HG03575 (cell line): ENCODE data around the gene MERTK.

Experiments used
- ATAC-seq: cut with Tn5 transposase; IDR thresholded peaks from one replicate; pipeline ENCODE4 v1.9.1; 2021; ENCODE audit not compliant: unreplicated experiment, insufficient number of reproducible peaks, low FRiP score; ENCODE audit errors: extremely low read depth

Gene MERTK

DNA sequence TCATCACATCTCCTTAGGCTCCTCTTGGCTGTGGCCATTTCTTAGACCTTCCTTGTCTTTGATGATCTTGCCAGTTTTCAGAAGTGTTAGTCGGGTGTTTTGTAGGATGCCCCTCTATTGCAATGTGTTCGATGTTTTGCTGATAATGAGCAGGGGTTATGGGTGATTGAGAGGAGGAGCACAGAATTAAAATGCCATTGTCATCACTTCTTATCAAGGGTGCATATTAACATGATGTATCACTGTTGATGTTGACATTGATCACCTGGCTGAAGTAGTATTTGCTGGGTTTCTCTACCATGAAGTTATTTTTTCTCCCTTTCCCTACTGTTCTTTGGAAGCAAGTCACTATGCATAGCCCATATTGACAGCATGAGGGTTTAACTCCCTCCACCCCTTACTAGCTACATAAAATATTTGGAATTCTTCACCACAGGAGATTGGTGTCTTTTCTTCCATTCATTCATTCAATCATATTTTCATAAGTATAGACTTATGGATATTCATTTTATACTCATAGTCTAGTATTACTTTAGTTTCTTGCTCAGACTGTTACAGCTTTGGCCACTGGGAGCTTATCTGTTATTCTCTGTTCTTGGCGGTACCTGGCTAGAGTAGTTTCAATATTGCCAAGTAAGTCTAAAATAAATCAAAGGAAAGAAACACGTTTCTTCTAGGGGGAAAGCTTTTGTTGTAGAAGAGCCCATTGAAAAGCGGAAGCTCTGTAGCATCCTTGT lies 102.2 kb downstream of the MERTK start:
- no peak for ATAC-seq

DNA sequence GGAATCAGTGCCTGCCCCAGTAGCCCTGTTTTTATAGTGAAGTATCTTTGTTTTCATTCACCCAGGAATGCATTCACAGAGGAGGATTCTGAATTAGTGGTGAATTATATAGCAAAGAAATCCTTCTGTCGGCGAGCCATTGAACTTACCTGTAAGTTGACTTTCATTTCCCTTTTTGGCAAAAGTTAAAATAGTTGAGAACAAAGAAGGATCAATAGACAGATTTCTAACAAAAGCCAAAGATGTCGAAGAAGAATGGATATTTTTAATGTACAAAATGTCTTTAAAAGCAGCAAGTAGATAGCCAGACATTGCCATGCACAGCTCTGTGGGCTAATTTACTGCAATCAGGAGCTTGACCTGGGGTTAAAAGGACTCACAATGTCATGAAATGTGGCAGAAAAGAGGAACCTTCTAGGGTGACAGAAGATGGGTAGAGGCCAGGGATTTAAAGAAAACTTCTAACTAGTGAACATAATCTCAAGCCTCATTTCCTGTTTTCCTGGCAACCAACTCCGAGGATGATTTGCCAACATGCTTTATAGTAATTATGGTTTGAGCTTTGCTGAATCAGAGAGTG lies 102.8 kb downstream of the MERTK start:
- no peak for ATAC-seq

DNA sequence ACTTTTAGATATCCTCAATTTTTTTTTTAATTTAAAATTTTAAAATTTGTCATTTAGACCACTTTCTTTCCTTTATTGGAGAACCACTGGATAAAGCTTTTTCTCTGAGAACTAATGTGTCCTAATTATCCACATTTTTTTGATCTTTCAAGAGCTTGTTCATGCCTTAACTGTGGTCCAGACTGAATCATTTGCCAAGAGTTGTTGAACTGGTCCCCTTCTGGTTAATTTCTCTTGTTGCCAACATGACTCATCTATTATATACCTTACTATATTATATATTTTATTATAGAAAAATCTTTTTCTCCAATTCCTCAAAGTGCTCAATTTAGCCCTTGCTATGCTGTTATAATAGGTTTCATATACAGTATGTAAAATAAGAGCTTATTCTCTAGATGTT lies 103.5 kb downstream of the MERTK start:
- ATAC-seq = no peak

DNA sequence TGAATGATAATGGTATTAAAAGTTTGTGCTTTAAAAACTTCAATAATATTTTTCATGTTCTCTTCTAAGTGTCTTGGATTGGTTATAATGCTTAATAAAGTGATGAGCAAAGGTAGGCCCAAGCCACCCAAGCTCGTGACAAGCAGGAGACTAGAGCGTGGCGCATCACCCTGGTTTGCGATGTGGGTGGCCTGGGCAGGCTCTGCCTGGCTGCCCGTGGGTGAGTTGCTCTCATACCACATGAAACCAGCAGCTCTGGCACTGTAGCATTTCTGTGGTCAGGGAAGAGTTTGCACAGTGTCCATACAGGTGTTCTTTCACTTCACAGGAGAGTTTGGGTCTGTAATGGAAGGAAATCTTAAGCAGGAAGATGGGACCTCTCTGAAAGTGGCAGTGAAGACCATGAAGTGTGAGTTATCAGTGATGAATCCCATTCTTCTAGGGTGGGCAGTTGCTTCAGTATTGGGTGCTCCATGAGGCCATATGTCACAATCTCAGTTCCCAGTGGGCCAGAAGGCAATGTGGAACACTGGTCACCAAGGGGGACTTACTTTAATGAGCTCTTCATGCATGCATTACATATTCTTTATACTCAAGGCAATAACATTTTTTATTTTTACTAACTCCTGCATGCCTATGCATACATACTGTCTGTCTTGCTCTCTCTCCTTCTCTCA lies 105.3 kb downstream of the MERTK start:
- no peak for ATAC-seq

DNA sequence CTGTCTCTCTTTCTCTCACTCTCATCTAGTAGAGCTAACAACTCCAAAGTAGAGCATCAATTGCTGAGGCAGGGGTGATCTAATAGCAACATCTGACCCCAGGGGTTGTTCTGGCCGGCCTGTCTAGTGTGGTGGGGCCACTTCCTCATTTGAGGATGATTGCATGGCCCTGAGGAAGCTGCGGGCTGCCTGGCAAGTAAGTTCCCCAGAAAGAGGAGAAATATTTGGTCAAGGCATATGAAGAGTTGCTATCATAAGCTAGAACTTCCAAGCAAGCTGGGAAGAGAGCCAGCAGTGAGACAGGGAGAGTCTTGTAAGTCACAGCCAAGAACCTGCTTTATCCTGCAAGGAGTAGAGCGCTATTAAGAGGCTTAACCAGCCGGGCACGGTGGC lies 105.8 kb downstream of the MERTK start:
- ATAC-seq = no peak

DNA sequence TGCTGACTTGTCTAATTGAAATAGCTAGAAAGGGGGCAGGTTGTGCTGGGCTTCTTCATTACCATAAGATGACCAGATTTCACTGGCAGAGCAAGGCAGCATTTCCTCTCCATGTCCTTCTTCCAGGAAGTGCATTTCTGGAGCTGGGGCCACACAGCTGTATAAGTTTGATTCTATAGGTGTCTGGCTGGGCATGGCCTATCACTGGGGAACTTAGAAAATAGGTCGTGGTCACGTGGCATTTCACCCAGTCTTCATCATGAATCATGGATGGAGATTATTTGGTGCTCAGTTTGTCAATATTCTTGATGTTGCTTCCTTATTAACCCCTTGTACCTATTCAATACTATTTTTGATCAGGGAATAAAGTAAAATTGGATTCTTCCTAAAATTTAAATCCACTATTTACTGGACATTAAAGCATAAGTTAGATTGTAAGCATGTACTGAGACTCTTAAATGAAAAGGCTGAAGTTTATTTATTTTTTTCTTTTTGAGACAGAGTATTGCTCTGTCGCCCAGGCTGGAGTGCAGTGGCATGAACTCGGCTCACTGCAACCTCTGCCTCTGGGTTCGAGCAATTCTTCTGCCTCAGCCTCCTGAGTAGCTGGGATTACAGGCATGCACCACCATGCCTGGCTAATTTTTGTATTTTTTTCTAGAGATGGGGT lies 107.1 kb downstream of the MERTK start:
- no peak for ATAC-seq

DNA sequence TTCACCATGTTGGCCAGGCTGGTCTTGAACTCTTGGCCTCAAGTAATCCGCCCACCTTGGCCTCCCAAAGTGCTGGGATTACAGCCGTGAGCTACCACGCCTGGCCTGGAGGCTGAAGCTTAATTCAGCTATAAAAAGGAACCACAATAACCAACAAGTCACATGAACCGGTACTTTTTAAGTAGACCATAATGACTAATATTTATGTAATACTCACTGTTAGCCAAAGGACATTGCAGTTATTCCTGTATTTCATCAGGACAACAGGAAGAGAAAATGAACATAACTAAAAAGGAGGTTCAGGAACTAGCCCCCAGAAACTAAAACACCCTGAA lies 107.6 kb downstream of the MERTK start:
- no peak for ATAC-seq

DNA sequence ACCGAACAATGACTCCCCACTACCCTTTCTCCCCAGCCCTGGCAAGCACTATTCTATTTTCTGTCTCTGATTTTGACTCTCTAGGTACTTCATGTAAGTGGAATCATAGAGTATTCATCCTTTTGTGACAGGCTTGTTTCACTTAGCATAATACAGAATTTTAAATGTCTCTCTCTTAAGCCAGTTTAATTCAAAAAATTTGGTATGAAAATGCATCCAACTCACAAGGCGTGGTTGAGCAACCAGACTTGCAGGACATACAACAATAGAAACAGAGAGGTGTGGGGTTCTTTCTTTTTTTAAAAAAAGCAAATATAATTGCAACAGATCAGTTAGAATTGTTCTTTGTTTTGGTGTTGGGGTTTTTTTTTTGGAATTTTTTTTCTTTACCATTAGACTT lies 109.1 kb downstream of the MERTK start:
- no peak for ATAC-seq

DNA sequence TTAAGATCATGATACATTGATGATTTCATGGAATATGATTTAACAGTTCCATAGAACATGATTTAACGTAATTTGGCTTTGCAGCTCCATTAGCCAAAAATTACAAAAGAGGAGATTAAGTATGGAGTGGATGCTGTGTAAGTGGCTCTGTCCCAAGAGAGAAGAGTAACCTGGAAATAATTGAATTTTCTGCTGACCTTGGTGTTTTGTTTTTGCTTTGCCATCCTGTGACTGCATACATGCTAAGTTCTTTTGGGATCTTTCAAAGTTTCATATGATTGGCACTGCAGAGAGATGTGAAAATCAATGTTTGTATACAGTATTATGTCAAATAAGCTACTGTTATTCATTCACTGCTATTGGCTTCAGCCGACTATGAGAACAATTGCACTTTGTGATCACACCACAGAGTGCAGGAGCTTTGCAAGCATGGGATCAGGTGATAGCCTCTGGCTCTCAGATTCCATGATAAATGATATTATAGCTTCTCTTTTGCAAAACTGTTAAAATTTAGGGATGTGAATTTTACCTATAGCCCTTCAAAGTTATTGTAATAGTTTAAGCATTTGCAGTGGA lies 110.6 kb downstream of the MERTK start:
- ATAC-seq = no peak

DNA sequence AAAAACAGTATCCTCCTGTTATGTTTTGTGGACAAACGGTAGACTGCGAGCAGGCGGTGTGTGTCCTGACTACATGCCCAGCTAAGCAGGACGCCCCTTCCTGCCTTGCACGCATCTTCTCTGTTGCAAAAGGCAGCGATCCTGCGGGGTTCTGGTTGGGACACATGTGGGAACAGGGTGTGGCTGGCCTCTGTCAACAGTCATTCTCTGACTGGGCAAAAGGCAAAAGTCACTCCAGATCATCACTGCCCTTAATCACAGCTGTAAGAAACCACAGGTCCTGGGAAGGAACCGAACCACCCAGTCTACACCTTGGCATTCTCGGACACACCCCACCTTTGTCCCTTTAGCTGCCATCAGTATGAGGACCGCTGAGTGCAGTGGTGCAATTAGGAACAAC lies 112.3 kb downstream of the MERTK start:
- no peak for ATAC-seq

DNA sequence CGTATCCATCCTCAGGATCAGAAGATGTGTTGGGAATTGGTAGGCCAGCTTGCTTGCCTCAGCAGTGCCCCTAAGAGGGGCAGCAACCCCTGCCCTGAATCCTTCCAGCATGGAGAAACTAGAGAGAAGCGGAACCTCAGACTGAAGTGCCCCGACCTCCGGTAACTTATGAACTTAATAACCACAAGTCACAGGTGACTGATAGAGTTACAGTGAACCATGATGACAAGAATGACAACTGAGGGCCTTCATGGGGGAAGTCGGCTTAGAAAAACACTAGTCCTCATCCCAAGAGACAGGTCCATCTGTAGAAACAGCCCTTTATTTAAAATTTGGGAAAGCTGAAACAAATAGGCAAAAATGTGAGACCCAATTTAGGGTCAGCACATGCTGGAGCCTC lies 114.1 kb downstream of the MERTK start:
- ATAC-seq = no peak

DNA sequence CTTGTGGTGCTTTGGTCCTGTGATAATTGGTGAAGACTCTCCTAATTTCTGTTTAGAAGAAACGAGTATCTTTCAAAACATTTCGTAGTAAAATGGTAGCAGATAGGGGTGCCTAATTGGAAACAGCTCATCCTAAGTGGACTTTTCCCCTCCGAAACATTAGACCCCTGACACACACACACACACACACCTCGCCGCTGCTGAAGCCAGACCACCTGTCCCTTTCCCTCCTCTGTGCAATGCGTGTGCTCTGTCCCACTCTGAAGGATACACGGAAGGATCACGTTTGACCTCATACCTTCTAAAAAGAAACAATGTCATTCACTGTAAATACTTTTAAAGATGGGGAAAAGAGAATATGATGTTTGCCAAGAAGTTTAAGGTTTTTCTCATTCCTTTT lies 120.4 kb downstream of the MERTK start:
- ATAC-seq = no peak

DNA sequence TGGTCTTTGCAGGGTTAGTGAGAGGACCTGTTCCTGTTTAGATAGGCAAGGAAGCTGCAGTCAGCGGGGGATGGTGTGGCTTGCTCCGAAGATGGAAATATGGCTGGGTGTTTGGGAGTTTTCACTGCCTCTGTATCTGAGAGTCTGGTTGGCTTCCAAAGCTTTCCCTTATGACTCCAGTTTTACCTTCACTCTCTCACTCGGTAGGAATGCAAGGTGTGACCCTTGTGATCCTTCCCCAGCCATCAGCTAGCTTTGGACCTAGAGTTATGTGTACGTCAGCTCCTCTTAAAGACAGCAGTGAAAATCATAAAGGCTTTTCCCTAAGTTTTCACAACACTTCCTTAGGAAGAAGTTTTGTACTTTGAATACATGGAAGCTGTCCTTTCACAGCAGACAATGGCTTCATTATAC lies 121.2 kb downstream of the MERTK start:
- ATAC-seq = no peak

DNA sequence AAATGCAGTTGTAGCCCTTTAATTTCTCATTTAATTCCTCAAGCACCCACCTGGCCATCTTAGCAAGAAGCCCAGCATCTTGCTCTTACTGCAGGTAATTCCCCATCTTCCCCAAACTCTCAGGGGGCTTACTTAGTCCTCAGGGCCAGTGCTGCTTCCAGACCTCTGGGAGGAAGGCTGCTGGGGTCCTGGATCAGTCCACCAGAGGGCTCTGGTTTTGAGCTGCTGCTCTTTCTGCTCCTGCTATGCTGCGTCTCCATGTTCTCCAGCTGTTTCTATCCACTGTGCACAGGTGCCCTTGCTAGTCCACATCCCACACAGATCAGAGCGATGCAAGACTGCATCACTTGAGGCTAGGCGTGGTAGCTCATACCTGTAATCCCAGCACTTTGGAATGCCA lies 122.2 kb downstream of the MERTK start:
- no peak for ATAC-seq

DNA sequence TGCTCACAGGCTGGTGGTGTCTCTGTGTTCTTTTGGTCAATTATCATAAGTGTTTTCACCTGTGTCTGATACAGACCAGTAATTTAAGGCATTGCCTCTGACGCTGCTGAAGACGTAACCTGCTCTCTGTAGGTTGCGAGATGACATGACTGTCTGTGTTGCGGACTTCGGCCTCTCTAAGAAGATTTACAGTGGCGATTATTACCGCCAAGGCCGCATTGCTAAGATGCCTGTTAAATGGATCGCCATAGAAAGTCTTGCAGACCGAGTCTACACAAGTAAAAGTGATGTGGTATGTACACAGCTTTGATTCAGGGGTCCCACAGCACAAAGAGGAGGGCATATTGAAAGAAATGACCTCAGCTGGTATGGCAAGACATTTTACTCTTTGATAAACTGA lies 122.9 kb downstream of the MERTK start:
- ATAC-seq = no peak

DNA sequence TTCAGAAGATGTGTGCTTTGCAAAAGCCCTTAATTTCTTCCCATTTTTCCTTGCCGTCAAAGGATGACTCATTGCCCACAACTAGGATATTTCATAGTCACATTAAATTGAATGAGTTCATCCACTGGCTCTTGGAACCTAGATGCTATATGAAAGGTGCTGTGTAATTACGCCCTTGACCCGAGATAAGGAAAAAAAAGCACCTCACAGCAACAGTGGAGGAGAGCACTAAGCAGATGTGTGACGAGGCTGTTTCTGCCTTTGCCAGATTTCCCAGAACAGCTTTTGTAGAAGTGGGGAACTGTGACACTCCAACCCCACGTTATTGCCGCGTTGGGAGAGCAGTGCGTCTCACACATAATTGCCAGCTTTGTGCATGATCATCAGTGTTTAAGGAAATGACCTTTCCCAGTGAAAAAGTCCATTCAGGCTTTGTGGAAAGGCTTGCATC lies 123.4 kb downstream of the MERTK start:
- ATAC-seq = no peak

DNA sequence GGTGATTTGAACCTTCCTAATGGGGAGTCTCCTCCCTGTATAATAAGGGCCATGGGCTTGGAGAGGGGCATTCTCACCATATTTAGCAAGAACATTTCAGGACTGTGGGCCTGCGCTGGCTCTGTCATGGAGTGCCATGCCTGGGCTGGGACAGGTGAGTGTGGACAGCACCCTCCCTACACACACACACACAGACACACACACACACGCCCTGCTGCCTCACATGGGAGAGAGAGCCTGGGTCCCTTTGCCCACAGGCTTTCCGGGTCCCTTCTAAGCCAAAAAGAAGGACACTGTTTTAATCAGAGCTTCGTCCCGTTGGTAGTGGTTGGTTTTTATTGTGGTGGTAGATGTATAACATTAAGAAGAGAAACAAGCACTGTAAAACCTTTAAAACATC lies 125.3 kb downstream of the MERTK start:
- ATAC-seq = no peak

DNA sequence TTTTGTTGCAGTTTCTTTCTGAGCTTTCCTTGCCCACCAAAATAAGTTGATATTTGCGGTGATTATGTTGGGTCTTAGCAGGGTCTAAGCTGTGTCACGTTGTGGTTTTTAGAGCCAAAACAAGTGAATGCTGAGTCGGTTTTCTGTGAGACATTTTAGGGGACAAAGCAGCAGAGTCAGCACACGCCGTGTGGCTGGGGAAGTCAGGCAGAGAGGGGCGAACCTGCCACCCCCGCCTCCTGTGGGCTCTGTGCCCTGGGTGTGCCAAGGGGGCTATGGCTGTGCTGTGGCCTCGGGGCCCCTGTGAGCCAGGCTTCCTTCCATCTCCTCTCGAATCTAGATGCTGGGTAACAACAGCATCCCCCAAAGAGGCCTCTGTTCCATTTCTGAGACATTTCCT lies 125.8 kb downstream of the MERTK start:
- no peak for ATAC-seq

DNA sequence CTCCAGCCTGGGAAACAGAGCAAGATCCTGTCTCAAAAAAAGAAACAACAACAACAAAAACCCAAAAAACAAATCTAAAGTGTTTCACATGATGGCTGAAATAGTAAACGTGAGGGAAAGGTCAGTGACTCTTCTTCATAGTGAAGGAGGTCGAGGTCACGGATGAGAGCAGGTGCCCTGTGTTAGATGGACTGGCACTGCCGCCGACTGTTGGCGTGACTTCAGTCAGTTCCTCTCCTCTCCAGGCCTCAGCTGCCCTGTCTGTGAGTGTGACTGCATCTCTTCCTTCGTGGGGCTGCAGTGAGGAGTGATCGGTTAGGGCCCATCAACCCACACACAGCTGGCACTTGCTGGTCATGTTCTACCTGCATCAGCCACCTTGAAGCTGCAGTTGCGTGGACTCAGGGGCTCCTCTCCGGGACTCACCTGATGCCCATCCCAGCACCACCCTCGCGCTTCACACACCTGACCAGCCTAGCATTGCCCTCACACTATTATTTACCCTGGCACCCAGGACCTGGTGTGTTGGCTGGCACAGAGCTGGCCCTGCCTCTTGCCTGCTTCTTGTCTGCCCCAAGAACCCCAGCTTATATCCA lies 126.6 kb downstream of the MERTK start:
- ATAC-seq = no peak
